Hepatocyte (in vitro differentiated cells): ENCODE results near the gene DAP3. TPM values are rescaled to one million over a fixed set of nuclear protein-coding genes. Genes with fewer than 3 reads are reported as not detected.

Source experiments
- DNase-seq: peaks from one replicate; pipeline ENCODE4 v3.0.0-alpha.2; 2016; ENCODE audit warnings: low spot score
- H2AFZ ChIP-seq: fragments of 200-600 bp; sonication (generic); 2 replicates; pipeline ENCODE4 v1.6.0; 2016; ENCODE audit warnings: antibody characterized with exemption, mild to moderate bottlenecking
- H3K27ac ChIP-seq: fragments of 200-600 bp; sonication (generic); 2 replicates; pipeline ENCODE4 v1.5.1; 2016; ENCODE audit warnings: mild to moderate bottlenecking
- H3K27me3 ChIP-seq: fragments of 200-600 bp; sonication (generic); 2 replicates; pipeline ENCODE4 v1.6.1; 2016
- H3K36me3 ChIP-seq: fragments of 200-600 bp; sonication (generic); replicated peaks from 2 replicates; pipeline ENCODE4 v1.5.1; 2016; ENCODE audit warnings: low read depth; ENCODE audit not compliant: insufficient read depth
- H3K4me1 ChIP-seq: fragments of 200-600 bp; sonication (generic); 2 replicates; pipeline ENCODE4 v1.5.1; 2016; ENCODE audit warnings: mild to moderate bottlenecking, moderate library complexity; ENCODE audit not compliant: insufficient read depth
- H3K4me2 ChIP-seq: fragments of 200-600 bp; sonication (generic); 2 replicates; pipeline ENCODE4 v1.6.0; 2016
- H3K4me3 ChIP-seq: fragments of 200-600 bp; sonication (generic); 2 replicates; pipeline ENCODE4 v1.5.1; 2016; ENCODE audit warnings: mild to moderate bottlenecking
- H3K79me2 ChIP-seq: fragments of 200-600 bp; sonication (generic); 2 replicates; pipeline ENCODE4 v1.6.0; 2017; ENCODE audit warnings: mild to moderate bottlenecking
- H3K9me2 ChIP-seq: fragments of 200-600 bp; sonication (generic); replicated peaks from 2 replicates; pipeline ENCODE4 v1.6.0; 2017; ENCODE audit warnings: mild to moderate bottlenecking; ENCODE audit not compliant: insufficient read depth
- H3K9me3 ChIP-seq: fragments of 200-600 bp; sonication (generic); 2 replicates; pipeline ENCODE4 v1.5.1; 2016; ENCODE audit warnings: low read depth, mild to moderate bottlenecking
- H4K20me1 ChIP-seq: fragments of 200-600 bp; sonication (generic); 2 replicates; pipeline ENCODE4 v1.6.0; 2016; ENCODE audit warnings: mild to moderate bottlenecking; ENCODE audit not compliant: insufficient read depth, poor library complexity, severe bottlenecking
- EZH2 ChIP-seq: fragments of 200-600 bp; sonication (generic); IDR thresholded peaks from 2 replicates; pipeline ENCODE4 v1.6.1; 2016; ENCODE audit warnings: antibody characterized with exemption, mild to moderate bottlenecking, borderline replicate concordance
- EZH2phosphoT487 ChIP-seq: fragments of 200-600 bp; sonication (generic); IDR thresholded peaks from one replicate; pipeline ENCODE4 v1.6.1; 2018; ENCODE audit warnings: antibody characterized with exemption, mild to moderate bottlenecking, low read depth, moderate library complexity; ENCODE audit not compliant: unreplicated experiment, severe bottlenecking
- WGBS: methylation state at CpG from one replicate; pipeline ENCODE4 v1.1.6; 2016; ENCODE audit warnings: low lambda C conversion rate; ENCODE audit errors: missing lambda C conversion rate; 5-methylcytosine and 5-hydroxymethylcytosine counted together
- polyA plus RNA-seq: library from polyadenylated mRNA; unstranded; fragments of >200 nt; fragmentation: Nextera tagmentation; extraction: Ambion mirVana; gene quantifications from 2 replicates; pipeline ENCODE4 v1.2.1, GENCODE V29; 2016
- total RNA-seq: library from RNA; depleted of rRNA; stranded (reverse); fragments of >200 nt; gene quantifications from 2 replicates; pipeline ENCODE4 v1.2.3, GENCODE V29; 2014
- TF ChIP-seq, protein P1 (sequence below): fragments of 200-600 bp; sonication (generic); IDR thresholded peaks from 2 replicates; pipeline ENCODE4 v1.5.1; 2016; ENCODE audit warnings: antibody characterized with exemption, mild to moderate bottlenecking; ENCODE audit not compliant: poor library complexity

The DAP3 gene
- total and polyA plus RNA-seq, 2 experiments from 2014 or later, result 61.5 to 115 TPM

DNA sequence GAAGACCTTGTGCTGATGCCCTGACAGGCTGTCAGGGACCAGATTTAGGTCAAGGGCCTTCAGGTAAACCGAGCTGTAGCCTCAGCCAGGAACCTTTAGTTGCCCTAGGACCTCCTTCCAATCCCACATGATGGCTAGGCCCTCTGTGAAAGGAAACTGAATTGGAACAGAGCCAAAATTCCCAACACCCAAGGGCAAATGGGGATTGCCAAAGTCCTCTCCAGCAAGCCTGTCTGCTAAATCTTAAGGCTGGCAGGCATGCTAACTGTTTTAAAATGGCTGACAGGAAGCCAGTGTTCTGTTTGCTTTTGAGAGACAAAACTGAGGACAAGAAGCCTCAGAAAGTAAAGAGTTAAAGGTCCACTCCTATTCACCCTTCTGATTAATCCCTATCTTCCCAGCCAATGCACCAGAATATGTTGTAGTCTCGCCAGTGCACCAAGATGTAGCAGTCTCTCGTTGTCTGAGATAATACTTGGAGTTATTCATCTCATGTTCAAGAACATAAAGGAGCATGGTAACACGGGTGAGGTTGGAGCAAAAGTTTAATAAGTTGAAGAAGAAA is 43.8 kb upstream of the DAP3 start:
- no peak overlapping the region for H3K27ac ChIP-seq
- no peak overlapping the region for H3K4me2 ChIP-seq
- no peaks in the 10 kb centered on the region for H3K36me3 ChIP-seq
- H2AFZ ChIP-seq, result no peak overlapping the region
- H3K4me3 ChIP-seq, result no peak overlapping the region
- H4K20me1 ChIP-seq, result no peaks in the 10 kb centered on the region
- peaks cover 3% of the 10 kb centered on the region for H3K9me3 ChIP-seq
- WGBS, result 86% methylated on average over 4 of the region's 4 CpGs
- no peaks in the 10 kb centered on the region for H3K4me1 ChIP-seq
- TF ChIP-seq EZH2, result no peak
- no peak for TF ChIP-seq EZH2phosphoT487
- TF ChIP-seq, protein P1, sequence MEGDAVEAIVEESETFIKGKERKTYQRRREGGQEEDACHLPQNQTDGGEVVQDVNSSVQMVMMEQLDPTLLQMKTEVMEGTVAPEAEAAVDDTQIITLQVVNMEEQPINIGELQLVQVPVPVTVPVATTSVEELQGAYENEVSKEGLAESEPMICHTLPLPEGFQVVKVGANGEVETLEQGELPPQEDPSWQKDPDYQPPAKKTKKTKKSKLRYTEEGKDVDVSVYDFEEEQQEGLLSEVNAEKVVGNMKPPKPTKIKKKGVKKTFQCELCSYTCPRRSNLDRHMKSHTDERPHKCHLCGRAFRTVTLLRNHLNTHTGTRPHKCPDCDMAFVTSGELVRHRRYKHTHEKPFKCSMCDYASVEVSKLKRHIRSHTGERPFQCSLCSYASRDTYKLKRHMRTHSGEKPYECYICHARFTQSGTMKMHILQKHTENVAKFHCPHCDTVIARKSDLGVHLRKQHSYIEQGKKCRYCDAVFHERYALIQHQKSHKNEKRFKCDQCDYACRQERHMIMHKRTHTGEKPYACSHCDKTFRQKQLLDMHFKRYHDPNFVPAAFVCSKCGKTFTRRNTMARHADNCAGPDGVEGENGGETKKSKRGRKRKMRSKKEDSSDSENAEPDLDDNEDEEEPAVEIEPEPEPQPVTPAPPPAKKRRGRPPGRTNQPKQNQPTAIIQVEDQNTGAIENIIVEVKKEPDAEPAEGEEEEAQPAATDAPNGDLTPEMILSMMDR, result no peak
- no peaks in the 10 kb centered on the region for H3K27me3 ChIP-seq
- no peak for DNase-seq
- H3K79me2 ChIP-seq, result no peaks in the 10 kb centered on the region
- H3K9me2 ChIP-seq, result no peaks in the 10 kb centered on the region

DNA sequence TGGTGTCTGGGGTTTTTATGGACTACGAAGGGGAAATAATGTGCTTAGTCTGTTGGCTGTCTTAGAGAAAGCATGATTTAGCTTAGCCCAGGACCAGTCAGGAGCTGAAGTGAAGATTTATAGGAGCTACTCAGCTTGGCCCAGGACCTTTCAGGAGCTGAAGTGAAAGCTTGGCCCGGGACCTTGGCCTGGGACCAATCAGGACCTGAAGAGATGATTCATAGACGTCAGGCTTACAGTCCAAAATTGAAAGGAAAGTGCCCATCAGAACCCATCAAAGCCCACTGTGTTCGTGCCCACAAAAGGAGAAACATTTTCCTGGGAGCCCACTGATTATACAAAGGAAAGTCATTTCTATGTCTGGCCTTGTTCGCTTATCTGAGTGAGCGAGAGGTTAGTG is 43.2 kb upstream of the DAP3 start:
- no peak for DNase-seq
- H3K4me1 ChIP-seq, result no peaks in the 10 kb centered on the region
- no peaks in the 10 kb centered on the region for H3K27me3 ChIP-seq
- H3K9me3 ChIP-seq, result peaks cover 3% of the 10 kb centered on the region
- TF ChIP-seq, protein P1, result no peak
- TF ChIP-seq EZH2phosphoT487, result no peak
- TF ChIP-seq EZH2, result no peak
- no peaks in the 10 kb centered on the region for H4K20me1 ChIP-seq
- no peak overlapping the region for H3K4me3 ChIP-seq
- 76% methylated on average over 6 of the region's 6 CpGs for whole genome bisulfite sequencing
- H3K27ac ChIP-seq, result no peak overlapping the region
- H2AFZ ChIP-seq, result no peak overlapping the region
- no peaks in the 10 kb centered on the region for H3K36me3 ChIP-seq
- H3K9me2 ChIP-seq, result no peaks in the 10 kb centered on the region
- H3K4me2 ChIP-seq, result no peak overlapping the region
- H3K79me2 ChIP-seq, result no peaks in the 10 kb centered on the region

DNA sequence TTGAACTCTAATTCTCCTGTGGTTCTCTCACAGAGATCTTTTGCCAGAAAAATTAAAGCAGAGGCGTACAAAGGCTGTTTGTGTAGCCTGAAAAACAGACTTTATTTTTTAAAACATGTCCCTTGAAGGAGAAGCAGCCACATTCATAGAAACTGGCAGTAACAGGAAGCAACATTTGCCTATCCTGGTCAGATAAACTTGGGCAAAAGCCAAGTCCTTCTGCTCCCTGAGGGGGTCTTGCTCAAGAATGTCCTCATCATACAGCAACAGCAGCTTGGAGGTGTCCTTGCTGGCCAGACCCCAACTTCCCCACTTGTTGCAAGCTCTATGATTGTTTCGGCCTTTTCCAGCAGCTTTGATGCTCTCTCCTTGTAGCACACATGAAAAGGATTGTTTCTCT is 42.6 kb upstream of the DAP3 start:
- H2AFZ ChIP-seq, result no peak overlapping the region
- H4K20me1 ChIP-seq, result no peaks in the 10 kb centered on the region
- TF ChIP-seq, protein P1, result no peak
- TF ChIP-seq EZH2 (no peak), EZH2phosphoT487 (no peak)
- WGBS, result 78% methylated on average over 2 of the region's 2 CpGs
- H3K4me2 ChIP-seq, result no peak overlapping the region
- H3K4me1 ChIP-seq, result no peaks in the 10 kb centered on the region
- no peaks in the 10 kb centered on the region for H3K36me3 ChIP-seq
- H3K4me3 ChIP-seq, result no peak overlapping the region
- peak overlapping the region; percentile 24 for H3K27ac ChIP-seq
- DNase-seq, result no peak
- no peaks in the 10 kb centered on the region for H3K27me3 ChIP-seq
- H3K79me2 ChIP-seq, result no peaks in the 10 kb centered on the region
- H3K9me3 ChIP-seq, result peaks cover 3% of the 10 kb centered on the region
- H3K9me2 ChIP-seq, result no peaks in the 10 kb centered on the region
